Measurements from ENCODE around the gene FZD7. TPM values are rescaled to one million over a fixed set of nuclear protein-coding genes. Genes with fewer than 3 reads are reported as not detected.

FZD7 gene
- total and polyA plus RNA-seq, 9 of the 15 experiments (the other 6 are each of a cell fraction or from before 2014, with no cell fraction given) = 0.11 to 2.4 (median 0.69) TPM

- intact Hi-C loops (cut with micrococcal nuclease) = no loop called here
- Histone ChIP-seq H3K9me1 (ENCODE audit: control insufficient read depth, insufficient read depth, low read length) (no peaks in the 10 kb centered on the region), H3K36me3 (ENCODE audit: control insufficient read depth, insufficient read depth, low read length) (no peaks in the 10 kb centered on the region), H3K79me2 (ENCODE audit: control insufficient read depth, insufficient read depth, low read length) (no peaks in the 10 kb centered on the region), H3K27me3 (ENCODE audit: control insufficient read depth in 2 of 2, insufficient read depth in 2 of 2, low read length in 2 of 2) (peaks cover 9 to 10% of the 10 kb centered on the region in 2 experiments; a peak in 3 of 5 replicates), H3K4me2 (ENCODE audit: insufficient read depth, low read length) (peak overlapping the region; percentile 85), H3K9ac (ENCODE audit: insufficient read depth in 1 of 2, low read depth in 2 of 2, low read length in 2 of 2) (peak overlapping the region; percentile 63 to 93), H2AFZ (ENCODE audit: low read depth, low read length) (peak overlapping the region; percentile 98), H3K4me1 (replicated peaks in 1 of 2; ENCODE audit: control insufficient read depth in 2 of 2, insufficient read depth in 2 of 2, low read length in 2 of 2) (peaks cover 4 to 39% of the 10 kb centered on the region in 2 experiments; a peak in 3 of 5 replicates), H3K9me3 (replicated peaks; ENCODE audit: control insufficient read depth, insufficient read depth, low read depth, low read length) (no peaks in the 10 kb centered on the region), H3K4me3 (peak overlapping the region; percentile 64), H3K27ac (ENCODE audit: extremely low read depth, low read depth, low read length) (no peak overlapping the region; the same call in 2 of the 3 replicates), H4K20me1 (replicated peaks; ENCODE audit: control insufficient read depth, insufficient read depth, low read length) (no peaks in the 10 kb centered on the region)
- POLR2A ChIA-PET = no interaction called here
- in situ Hi-C loops (cut with MboI) = no loop called here
- WGBS (ENCODE audit: insufficient coverage, low coverage, missing lambda C conversion rate) = 9% methylated on average over 15 of the region's 42 CpGs
- BruUV-seq (replicated peaks) = no TSS peak
- ATAC-seq (peak; percentile 64), DNase-seq (ENCODE audit: extremely low read depth in 1 of 4, low spot score in 3 of 4) (peak; percentile 37 to 59 (median 48)), FAIRE-seq (no peak)
- CTCF ChIA-PET (ENCODE audit: low intra/inter-chr PET ratio) = no interaction called here
- TF ChIP-seq PHF8 (IDR thresholded peaks at IDR 0.05; ENCODE audit: borderline replicate concordance, low read length) (0 out of 2 replicates have a peak, but pooled peaks have one; percentile 7), L3MBTL2 (IDR thresholded peaks at IDR 0.05) (peak; percentile 22; the same call in 1 of the 2 replicates), SP1 (CRISPR knock-in tag; IDR thresholded peaks at IDR 0.05) (peak; percentile 15; the same call in 1 of the 2 replicates), E2F6 (IDR thresholded peaks at IDR 0.05; ENCODE audit: borderline replicate concordance in 1 of 2, extremely low read depth in 1 of 2, insufficient read depth in 1 of 2, insufficient read length in 1 of 2, low read depth in 1 of 2, low read length in 1 of 2, poor library complexity in 1 of 2, severe bottlenecking in 1 of 2) (peak in 1 of 2 experiments; percentile 31)
- TF ChIP-seq, protein P1, sequence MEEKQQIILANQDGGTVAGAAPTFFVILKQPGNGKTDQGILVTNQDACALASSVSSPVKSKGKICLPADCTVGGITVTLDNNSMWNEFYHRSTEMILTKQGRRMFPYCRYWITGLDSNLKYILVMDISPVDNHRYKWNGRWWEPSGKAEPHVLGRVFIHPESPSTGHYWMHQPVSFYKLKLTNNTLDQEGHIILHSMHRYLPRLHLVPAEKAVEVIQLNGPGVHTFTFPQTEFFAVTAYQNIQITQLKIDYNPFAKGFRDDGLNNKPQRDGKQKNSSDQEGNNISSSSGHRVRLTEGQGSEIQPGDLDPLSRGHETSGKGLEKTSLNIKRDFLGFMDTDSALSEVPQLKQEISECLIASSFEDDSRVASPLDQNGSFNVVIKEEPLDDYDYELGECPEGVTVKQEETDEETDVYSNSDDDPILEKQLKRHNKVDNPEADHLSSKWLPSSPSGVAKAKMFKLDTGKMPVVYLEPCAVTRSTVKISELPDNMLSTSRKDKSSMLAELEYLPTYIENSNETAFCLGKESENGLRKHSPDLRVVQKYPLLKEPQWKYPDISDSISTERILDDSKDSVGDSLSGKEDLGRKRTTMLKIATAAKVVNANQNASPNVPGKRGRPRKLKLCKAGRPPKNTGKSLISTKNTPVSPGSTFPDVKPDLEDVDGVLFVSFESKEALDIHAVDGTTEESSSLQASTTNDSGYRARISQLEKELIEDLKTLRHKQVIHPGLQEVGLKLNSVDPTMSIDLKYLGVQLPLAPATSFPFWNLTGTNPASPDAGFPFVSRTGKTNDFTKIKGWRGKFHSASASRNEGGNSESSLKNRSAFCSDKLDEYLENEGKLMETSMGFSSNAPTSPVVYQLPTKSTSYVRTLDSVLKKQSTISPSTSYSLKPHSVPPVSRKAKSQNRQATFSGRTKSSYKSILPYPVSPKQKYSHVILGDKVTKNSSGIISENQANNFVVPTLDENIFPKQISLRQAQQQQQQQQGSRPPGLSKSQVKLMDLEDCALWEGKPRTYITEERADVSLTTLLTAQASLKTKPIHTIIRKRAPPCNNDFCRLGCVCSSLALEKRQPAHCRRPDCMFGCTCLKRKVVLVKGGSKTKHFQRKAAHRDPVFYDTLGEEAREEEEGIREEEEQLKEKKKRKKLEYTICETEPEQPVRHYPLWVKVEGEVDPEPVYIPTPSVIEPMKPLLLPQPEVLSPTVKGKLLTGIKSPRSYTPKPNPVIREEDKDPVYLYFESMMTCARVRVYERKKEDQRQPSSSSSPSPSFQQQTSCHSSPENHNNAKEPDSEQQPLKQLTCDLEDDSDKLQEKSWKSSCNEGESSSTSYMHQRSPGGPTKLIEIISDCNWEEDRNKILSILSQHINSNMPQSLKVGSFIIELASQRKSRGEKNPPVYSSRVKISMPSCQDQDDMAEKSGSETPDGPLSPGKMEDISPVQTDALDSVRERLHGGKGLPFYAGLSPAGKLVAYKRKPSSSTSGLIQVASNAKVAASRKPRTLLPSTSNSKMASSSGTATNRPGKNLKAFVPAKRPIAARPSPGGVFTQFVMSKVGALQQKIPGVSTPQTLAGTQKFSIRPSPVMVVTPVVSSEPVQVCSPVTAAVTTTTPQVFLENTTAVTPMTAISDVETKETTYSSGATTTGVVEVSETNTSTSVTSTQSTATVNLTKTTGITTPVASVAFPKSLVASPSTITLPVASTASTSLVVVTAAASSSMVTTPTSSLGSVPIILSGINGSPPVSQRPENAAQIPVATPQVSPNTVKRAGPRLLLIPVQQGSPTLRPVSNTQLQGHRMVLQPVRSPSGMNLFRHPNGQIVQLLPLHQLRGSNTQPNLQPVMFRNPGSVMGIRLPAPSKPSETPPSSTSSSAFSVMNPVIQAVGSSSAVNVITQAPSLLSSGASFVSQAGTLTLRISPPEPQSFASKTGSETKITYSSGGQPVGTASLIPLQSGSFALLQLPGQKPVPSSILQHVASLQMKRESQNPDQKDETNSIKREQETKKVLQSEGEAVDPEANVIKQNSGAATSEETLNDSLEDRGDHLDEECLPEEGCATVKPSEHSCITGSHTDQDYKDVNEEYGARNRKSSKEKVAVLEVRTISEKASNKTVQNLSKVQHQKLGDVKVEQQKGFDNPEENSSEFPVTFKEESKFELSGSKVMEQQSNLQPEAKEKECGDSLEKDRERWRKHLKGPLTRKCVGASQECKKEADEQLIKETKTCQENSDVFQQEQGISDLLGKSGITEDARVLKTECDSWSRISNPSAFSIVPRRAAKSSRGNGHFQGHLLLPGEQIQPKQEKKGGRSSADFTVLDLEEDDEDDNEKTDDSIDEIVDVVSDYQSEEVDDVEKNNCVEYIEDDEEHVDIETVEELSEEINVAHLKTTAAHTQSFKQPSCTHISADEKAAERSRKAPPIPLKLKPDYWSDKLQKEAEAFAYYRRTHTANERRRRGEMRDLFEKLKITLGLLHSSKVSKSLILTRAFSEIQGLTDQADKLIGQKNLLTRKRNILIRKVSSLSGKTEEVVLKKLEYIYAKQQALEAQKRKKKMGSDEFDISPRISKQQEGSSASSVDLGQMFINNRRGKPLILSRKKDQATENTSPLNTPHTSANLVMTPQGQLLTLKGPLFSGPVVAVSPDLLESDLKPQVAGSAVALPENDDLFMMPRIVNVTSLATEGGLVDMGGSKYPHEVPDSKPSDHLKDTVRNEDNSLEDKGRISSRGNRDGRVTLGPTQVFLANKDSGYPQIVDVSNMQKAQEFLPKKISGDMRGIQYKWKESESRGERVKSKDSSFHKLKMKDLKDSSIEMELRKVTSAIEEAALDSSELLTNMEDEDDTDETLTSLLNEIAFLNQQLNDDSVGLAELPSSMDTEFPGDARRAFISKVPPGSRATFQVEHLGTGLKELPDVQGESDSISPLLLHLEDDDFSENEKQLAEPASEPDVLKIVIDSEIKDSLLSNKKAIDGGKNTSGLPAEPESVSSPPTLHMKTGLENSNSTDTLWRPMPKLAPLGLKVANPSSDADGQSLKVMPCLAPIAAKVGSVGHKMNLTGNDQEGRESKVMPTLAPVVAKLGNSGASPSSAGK (IDR thresholded peaks at IDR 0.05) = peak; percentile 22; the same call in 1 of the 2 replicates
- TF ChIP-seq, protein P2, sequence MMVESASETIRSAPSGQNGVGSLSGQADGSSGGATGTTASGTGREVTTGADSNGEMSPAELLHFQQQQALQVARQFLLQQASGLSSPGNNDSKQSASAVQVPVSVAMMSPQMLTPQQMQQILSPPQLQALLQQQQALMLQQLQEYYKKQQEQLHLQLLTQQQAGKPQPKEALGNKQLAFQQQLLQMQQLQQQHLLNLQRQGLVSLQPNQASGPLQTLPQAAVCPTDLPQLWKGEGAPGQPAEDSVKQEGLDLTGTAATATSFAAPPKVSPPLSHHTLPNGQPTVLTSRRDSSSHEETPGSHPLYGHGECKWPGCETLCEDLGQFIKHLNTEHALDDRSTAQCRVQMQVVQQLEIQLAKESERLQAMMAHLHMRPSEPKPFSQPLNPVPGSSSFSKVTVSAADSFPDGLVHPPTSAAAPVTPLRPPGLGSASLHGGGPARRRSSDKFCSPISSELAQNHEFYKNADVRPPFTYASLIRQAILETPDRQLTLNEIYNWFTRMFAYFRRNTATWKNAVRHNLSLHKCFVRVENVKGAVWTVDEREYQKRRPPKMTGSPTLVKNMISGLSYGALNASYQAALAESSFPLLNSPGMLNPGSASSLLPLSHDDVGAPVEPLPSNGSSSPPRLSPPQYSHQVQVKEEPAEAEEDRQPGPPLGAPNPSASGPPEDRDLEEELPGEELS (CRISPR knock-in tag; IDR thresholded peaks at IDR 0.05; ENCODE audit: borderline replicate concordance) = no peak
Observed at GRCh38 chr2:202032846-202033316, 774 bp upstream of the FZD7 start.

Data from K562 (cell line).